ENCODE measurements around the gene MAP4K4.

Gene MAP4K4

GRCh38 chr2:101815739-101816391 is 118.4 kb downstream of the MAP4K4 start:
- DNase-seq (ENCODE audit: low spot score), result no peak

GRCh38 chr2:101816598-101816997 is 119.1 kb downstream of the MAP4K4 start:
- no peak for DNase-seq (ENCODE audit: low spot score)

- no peak for DNase-seq (ENCODE audit: low spot score)
Measured at GRCh38 chr2:101817481-101817880, 120.0 kb downstream of the MAP4K4 start.

- DNase-seq (ENCODE audit: low spot score), result no peak
Measured at GRCh38 chr2:101818531-101819451, 121.3 kb downstream of the MAP4K4 start.

- DNase-seq (ENCODE audit: low spot score), result no peak
Measured at GRCh38 chr2:101820519-101820918, 123.0 kb downstream of the MAP4K4 start.

GRCh38 chr2:101821059-101821805 is 123.7 kb downstream of the MAP4K4 start:
- DNase-seq (ENCODE audit: low spot score), result no peak

- DNase-seq (ENCODE audit: low spot score), result no peak
Measured at GRCh38 chr2:101821828-101822458, 124.4 kb downstream of the MAP4K4 start.

- peak; percentile 75 for DNase-seq (ENCODE audit: low spot score)
Measured at GRCh38 chr2:101823347-101823791, 125.9 kb downstream of the MAP4K4 start.

GRCh38 chr2:101823859-101824258 is 126.4 kb downstream of the MAP4K4 start:
- no peak for DNase-seq (ENCODE audit: low spot score)

- no peak for DNase-seq (ENCODE audit: low spot score)
Measured at GRCh38 chr2:101826716-101827115, 129.2 kb downstream of the MAP4K4 start.

GRCh38 chr2:101827246-101827645 is 129.7 kb downstream of the MAP4K4 start:
- DNase-seq (ENCODE audit: low spot score), result no peak

- peak; percentile 32 for DNase-seq (ENCODE audit: low spot score)
Measured at GRCh38 chr2:101828257-101828656, 130.8 kb downstream of the MAP4K4 start.

GRCh38 chr2:101828673-101829334 is 131.3 kb downstream of the MAP4K4 start:
- no peak for DNase-seq (ENCODE audit: low spot score)

- no peak for DNase-seq (ENCODE audit: low spot score)
Measured at GRCh38 chr2:101829429-101829828, 131.9 kb downstream of the MAP4K4 start.

- no peak for DNase-seq (ENCODE audit: low spot score)
Measured at GRCh38 chr2:101830146-101830545, 132.6 kb downstream of the MAP4K4 start.

GRCh38 chr2:101830555-101830954 is 133.0 kb downstream of the MAP4K4 start:
- DNase-seq (ENCODE audit: low spot score), result peak; percentile 33

- peak; percentile 65 for DNase-seq (ENCODE audit: low spot score)
Measured at GRCh38 chr2:101831351-101831865, 133.9 kb downstream of the MAP4K4 start.

- no peak for DNase-seq (ENCODE audit: low spot score)
Measured at GRCh38 chr2:101832114-101832513, 134.6 kb downstream of the MAP4K4 start.

GRCh38 chr2:101833890-101834523 is 136.5 kb downstream of the MAP4K4 start:
- DNase-seq (ENCODE audit: low spot score), result no peak

- no peak for DNase-seq (ENCODE audit: low spot score)
Measured at GRCh38 chr2:101837354-101837753, 139.8 kb downstream of the MAP4K4 start.

Measured in CD4-positive, alpha-beta T cell treated with Interleukin-15 for 4 hours (primary cell).